ENCODE data around the gene FOXP2.

DNA sequence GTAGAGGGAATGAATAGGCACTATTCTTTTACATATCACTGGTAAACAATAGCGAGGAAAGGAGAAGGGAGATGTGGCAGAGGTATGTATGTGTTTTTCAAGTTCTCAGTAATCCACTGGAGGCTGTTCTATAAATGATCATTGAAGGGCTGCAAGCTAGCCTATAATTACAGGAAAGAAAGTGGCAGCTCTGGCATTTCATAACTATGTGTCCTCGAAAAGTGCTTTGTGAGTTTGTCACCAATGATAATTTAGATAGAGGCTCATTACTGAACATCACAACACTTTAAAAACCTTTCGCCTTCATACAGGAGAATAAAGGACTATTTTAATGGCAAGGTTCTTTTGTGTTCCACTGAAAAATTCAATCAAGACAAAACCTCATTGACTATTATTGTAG is 235.1 kb downstream of the FOXP2 start:
- TF ChIP-seq, protein P1, sequence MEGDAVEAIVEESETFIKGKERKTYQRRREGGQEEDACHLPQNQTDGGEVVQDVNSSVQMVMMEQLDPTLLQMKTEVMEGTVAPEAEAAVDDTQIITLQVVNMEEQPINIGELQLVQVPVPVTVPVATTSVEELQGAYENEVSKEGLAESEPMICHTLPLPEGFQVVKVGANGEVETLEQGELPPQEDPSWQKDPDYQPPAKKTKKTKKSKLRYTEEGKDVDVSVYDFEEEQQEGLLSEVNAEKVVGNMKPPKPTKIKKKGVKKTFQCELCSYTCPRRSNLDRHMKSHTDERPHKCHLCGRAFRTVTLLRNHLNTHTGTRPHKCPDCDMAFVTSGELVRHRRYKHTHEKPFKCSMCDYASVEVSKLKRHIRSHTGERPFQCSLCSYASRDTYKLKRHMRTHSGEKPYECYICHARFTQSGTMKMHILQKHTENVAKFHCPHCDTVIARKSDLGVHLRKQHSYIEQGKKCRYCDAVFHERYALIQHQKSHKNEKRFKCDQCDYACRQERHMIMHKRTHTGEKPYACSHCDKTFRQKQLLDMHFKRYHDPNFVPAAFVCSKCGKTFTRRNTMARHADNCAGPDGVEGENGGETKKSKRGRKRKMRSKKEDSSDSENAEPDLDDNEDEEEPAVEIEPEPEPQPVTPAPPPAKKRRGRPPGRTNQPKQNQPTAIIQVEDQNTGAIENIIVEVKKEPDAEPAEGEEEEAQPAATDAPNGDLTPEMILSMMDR (IDR thresholded peaks at IDR 0.05), result no peak
- no peak for TF ChIP-seq POLR2A (IDR thresholded peaks at IDR 0.05)
